GM18526 (cell line): ENCODE results near the gene ESRRB.

Experiments
- POLR2A ChIP-seq: IDR thresholded peaks from 3 replicates; pipeline ENCODE4 v1.6.1; 2011; ENCODE audit not compliant: insufficient read length; ENCODE audit errors: extremely low read depth

ESRRB gene

DNA sequence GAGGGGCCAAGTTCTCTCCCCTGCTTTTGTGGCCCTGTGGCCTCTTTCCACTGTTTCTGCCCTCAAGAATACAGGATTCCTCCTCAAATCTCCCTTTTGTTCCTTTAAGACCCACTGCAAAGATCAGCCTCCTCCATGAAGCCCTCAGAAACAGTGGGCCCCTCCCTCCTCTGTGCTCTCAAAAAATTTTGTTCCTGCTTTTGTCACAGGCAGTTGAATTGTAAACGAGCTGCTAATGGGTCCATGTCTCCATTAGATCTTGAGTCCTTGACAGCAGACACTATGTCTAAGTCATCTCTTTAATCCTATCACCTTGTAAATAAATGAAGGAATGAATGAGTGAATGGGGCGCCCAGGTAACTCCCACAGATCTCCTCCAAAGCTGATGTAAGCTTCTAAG, 175.2 kb downstream of the ESRRB start:
- no peak for TF ChIP-seq POLR2A
